Heart left ventricle (tissue), 16 donors: ENCODE data around the gene CANT1. TPM values are rescaled to one million over a fixed set of nuclear protein-coding genes. Genes with fewer than 3 reads are reported as not detected.
A peak's percentile ranks its signal among the peaks of the same experiment; 100 is the strongest.

Source experiments
- ATAC-seq, 4 donors: fragments of 200-7000 bp; cut with Tn5 transposase; one replicate each; pipeline ENCODE4 v1.9.1; 2020 to 2022; ENCODE audit warnings: moderate library complexity in 4 of 4, mild to moderate bottlenecking in 3 of 4, moderate number of reproducible peaks in 1 of 4
- DNase-seq, 5 donors: peaks; one replicate each; pipeline ENCODE4 v3.0.0-alpha.2; 2020
- H3K27ac ChIP-seq, 12 donors: fragments of 200-600 bp; sonication (generic) in 4 of 12; one replicate each; pipeline versions ENCODE4 v1.5.0 to v1.8.0; 2016 to 2022; ENCODE audit warnings: mild to moderate bottlenecking in 2 of 12
- H3K27me3 ChIP-seq, 9 donors: fragments of 200-600 bp; sonication (generic) in 2 of 9; one replicate each; pipeline versions ENCODE4 v1.5.1 to v1.8.0; 2016 to 2022; ENCODE audit warnings: mild to moderate bottlenecking in 3 of 9
- H3K36me3 ChIP-seq, 9 donors: fragments of 200-600 bp; sonication (generic) in 2 of 9; one replicate each; pipeline versions ENCODE4 v1.5.0 to v1.8.0; 2018 to 2022; ENCODE audit warnings: mild to moderate bottlenecking in 2 of 9
- H3K4me1 ChIP-seq, 12 donors: fragments of 200-600 bp; sonication (generic) in 4 of 12; one replicate each; pipeline versions ENCODE4 v1.5.0 to v1.8.0; 2016 to 2022; ENCODE audit warnings: mild to moderate bottlenecking in 3 of 12
- H3K4me3 ChIP-seq, 12 donors: fragments of 200-600 bp; sonication (generic) in 4 of 12; one replicate each; pipeline versions ENCODE4 v1.5.0 to v1.8.0; 2017 to 2022; ENCODE audit warnings: mild to moderate bottlenecking in 9 of 12, moderate library complexity in 4 of 12
- H3K9me3 ChIP-seq, 12 donors: fragments of 200-600 bp; sonication (generic) in 4 of 12; one replicate each; pipeline versions ENCODE4 v1.5.0 to v1.8.0; 2016 to 2022; ENCODE audit warnings: mild to moderate bottlenecking in 1 of 12
- POLR2A ChIP-seq, 2 donors: fragments of 450-650 bp; IDR thresholded peaks; one replicate each; pipeline ENCODE4 v1.6.1; 2017; ENCODE audit warnings: antibody characterized with exemption in 2 of 2, mild to moderate bottlenecking in 2 of 2, moderate library complexity in 2 of 2
- WGBS, 4 donors: extraction: QIAGEN DNeasy Blood & Tissue Kit in 2 of 4; methylation state at CpG; one replicate each; pipeline versions ENCODE4 v1.1.5 to v1.1.7; 2013 to 2018; 5-methylcytosine and 5-hydroxymethylcytosine counted together
- intact Hi-C, 10 donors: fragments of 100-400 bp; cut with DNase I; formaldehyde crosslinking; loops; one replicate each; pipeline versions ENCODE4 v1.11.1 to v1.14.2; 2022
- polyA plus RNA-seq, 2 donors: library from polyadenylated mRNA; stranded (reverse); fragments of 200-250 nt; gene quantifications; one replicate each; pipeline ENCODE4 v1.2.3, GENCODE V29; 2013
- total RNA-seq, 9 donors: library from RNA; depleted of rRNA in 2 of 9; stranded (reverse); fragments of >200 nt in 2 of 9; fragmentation: NEBNext Ultra II Directional in 3 of 9; extraction: Animal tissue kit (Norgen Biotek cat#: 25700) in 3 of 9; gene quantifications; one replicate each; pipeline versions ENCODE4 v1.1.0 to v1.2.4, GENCODE V29; 2016 to 2023
- TF ChIP-seq, protein P1 (sequence below), 12 donors: fragments of 200-600 bp; sonication (generic) in 4 of 12; IDR thresholded peaks; one replicate each; pipeline versions ENCODE4 v1.5.0 to v1.8.0; 2018 to 2022; ENCODE audit warnings: antibody characterized with exemption in 12 of 12, mild to moderate bottlenecking in 5 of 12
- donor health status: ischemic (EF 13 %, LVEDD 7.1; RV severe dilation, severe dysfunction).
- donor health status: healthy with polysubstance abuse.
- donor health status: DM: no; HTN: yes; CAD: no.
- donor health status: DM: no; HTN: no; CAD: no.
- donor health status: ischemic (EF 25% LVEDD 6.9; RV normal size, moderate dysfunction).
- donor health status: ischemic (EF 25% LVEDD 5.7; RV mildly dilated, moderate dysfunction).
- donor health status: healthy.
- donor health status: DM: yes; HTN: yes; CAD: no.
- donor health status: ischemic (EF 35%, LVEDD 5.7; RV mildly dilated, moderate dysfunction).
- donor health status: nonischemic (EF 11% LVEDD 7.7; RV severe dilation, severe dysfunction).
- donor health status: DM: yes; HTN: yes; CAD: no.
- donor health status: PGD.
- donor health status: ischemic (EF 29% LVEDD 5.4; RV normal size, mild dysfunction).
- donor health status: nonischemic (EF 23%, LVEDD 6.1; RV moderate dilation, normal function).

The CANT1 gene
- total and polyA plus RNA-seq, 11 donors, result 5.1 to 46.2 (median 24.1) TPM

DNA sequence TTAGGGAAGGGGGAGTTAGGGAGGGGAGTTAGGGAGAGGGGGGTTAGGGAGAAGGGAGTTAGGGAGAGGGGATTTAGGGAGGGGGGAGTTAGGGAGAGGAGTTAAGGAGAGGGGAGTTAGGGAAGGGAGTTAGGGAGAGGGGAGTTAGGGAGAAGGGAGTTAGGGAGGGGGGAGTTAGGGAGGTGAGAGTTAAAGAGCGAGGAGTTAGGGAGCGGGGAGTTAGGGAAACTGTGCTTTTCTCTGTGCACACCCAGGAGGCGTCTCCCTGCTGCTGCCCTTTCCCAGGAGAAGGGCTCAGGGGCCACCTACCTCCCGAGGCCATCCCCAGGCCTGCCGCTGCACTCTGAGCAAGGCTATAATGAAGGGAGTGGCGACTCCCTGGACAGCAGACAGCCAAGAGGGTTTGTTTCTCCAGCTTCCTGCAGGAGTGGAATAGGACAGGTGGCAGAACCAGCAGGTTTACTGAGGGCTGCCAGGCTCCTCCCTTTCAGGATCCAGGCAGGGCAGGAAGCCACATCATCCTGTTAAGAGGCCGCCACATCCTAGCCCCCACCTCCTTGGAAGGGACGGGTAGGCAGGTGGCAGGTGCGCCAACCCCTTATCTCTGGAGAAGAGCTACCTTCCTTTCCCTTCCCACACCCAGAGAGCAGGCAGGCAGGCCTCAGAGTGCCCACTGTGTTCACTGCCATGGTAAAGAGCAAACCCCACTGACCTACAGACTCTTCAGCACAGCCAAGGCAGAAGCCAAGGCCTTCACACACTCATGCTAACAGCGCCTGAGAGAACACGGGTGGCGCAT is 4.3 kb downstream of the CANT1 start:
- H3K27ac ChIP-seq, result no peak overlapping the region
- H3K4me3 ChIP-seq, result no peak overlapping the region
- H3K9me3 ChIP-seq, result no peaks in the 10 kb centered on the region
- WGBS, 4 donors, result 77 to 87% (median 80%) methylated on average over 12 of the region's 12 CpGs
- H3K4me1 ChIP-seq, result peaks cover 7 to 56% (median 32%) of the 10 kb centered on the region in 12 donors
- DNase-seq, result peak in 1 of 5 donors; percentile 15
- H3K27me3 ChIP-seq, result no peaks in the 10 kb centered on the region
- ATAC-seq, result no peak
- peaks cover 0 to 15% (median 0%) of the 10 kb centered on the region in 9 donors for H3K36me3 ChIP-seq
- intact Hi-C loops, result no loop called here
- TF ChIP-seq POLR2A (IDR thresholded peaks at IDR 0.05), result no peak
- TF ChIP-seq, protein P1, sequence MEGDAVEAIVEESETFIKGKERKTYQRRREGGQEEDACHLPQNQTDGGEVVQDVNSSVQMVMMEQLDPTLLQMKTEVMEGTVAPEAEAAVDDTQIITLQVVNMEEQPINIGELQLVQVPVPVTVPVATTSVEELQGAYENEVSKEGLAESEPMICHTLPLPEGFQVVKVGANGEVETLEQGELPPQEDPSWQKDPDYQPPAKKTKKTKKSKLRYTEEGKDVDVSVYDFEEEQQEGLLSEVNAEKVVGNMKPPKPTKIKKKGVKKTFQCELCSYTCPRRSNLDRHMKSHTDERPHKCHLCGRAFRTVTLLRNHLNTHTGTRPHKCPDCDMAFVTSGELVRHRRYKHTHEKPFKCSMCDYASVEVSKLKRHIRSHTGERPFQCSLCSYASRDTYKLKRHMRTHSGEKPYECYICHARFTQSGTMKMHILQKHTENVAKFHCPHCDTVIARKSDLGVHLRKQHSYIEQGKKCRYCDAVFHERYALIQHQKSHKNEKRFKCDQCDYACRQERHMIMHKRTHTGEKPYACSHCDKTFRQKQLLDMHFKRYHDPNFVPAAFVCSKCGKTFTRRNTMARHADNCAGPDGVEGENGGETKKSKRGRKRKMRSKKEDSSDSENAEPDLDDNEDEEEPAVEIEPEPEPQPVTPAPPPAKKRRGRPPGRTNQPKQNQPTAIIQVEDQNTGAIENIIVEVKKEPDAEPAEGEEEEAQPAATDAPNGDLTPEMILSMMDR (IDR thresholded peaks at IDR 0.05), result no peak

DNA sequence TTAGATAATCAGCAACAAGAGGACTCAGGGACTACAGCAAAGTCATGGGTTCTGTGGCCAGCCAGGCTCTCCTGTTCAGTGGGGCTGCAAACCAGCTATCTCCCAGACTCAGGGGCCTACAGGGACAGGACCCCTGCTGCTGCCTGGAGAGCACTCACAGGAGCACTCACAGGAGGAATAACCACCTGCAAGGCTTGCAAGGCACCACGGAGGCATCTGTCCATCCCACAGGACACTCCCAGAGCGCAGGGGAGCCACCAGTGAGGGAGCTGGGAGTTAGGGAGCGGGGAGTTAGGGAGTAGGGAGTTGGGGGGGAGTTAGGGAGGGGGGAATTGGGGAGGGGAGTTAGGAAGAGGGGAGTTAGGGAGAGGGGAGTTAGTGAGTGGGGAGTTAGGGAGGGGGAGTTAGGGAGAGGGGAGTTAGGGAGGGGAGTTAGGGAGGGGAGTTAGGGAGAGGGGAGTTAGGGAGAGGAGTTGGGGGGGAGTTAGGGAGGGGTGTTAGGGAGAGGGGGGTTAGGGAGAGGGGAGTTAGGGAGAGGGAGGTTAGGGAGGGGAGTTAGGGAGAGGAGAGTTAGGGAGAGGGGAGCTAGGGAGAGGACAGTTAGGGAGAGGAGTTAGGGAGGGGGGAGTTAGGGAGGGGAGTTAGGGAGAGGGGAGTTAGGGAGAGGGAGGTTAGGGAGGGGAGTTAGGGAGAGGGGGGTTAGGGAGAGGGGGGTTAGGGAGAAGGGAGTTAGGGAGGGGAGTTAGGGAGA is 5.7 kb downstream of the CANT1 start:
- no peak for DNase-seq
- no peaks in the 10 kb centered on the region for H3K27me3 ChIP-seq
- H3K36me3 ChIP-seq, result peaks cover 0 to 23% (median 3%) of the 10 kb centered on the region in 9 donors
- WGBS, 4 donors, result 75 to 80% (median 79%) methylated on average over 3 of the region's 3 CpGs
- no peaks in the 10 kb centered on the region for H3K9me3 ChIP-seq
- ATAC-seq, result no peak
- H3K4me1 ChIP-seq, result peaks cover 7 to 56% (median 34%) of the 10 kb centered on the region in 12 donors
- intact Hi-C loops, result no loop called here
- no peak overlapping the region for H3K27ac ChIP-seq
- TF ChIP-seq, protein P1 (IDR thresholded peaks at IDR 0.05), result no peak
- no peak for TF ChIP-seq POLR2A (IDR thresholded peaks at IDR 0.05)
- H3K4me3 ChIP-seq, result no peak overlapping the region

DNA sequence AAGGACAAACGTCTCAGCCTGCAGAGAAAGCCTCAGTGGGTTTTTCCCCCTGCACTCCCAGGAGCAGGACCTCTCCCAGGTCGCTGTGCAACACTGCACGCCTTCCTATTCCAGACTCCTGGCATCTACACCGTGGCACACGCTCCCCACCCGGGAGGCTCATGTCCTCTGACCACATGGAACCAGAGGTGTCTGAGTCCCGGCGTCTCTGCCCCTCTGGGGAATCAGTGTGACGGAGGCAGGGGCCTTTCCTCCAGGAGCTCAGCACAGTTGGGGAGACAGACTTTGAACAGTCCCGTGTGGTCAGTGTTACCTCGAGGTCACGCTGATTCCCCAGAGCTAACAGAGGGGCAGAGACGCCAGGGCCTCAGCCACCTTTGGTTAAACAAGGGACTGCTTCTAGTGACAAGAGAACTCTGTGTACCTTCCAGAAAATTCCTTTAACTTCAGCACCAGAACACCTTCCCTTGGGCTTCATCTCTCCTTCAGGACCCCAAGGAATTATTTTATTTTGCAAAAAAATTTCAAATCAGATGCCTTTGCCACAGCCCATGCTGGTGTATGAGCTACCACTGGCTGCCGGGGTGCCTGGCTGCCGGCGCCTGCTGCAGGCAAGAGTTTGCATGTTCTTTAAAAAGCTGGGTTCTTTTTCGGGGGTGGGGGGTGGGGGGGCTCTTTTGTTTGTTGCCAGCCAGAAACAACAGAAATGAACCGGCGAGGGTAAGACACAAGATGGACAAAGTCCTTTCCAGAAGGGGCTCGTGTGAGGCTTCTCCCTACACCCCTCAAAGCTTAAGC is 6.6 kb downstream of the CANT1 start:
- Histone ChIP-seq H3K36me3 (peaks cover 0 to 23% (median 6%) of the 10 kb centered on the region in 9 donors), H3K4me1 (peaks cover 2 to 56% (median 34%) of the 10 kb centered on the region in 12 donors), H3K9me3 (no peaks in the 10 kb centered on the region), H3K4me3 (no peak overlapping the region), H3K27ac (no peak overlapping the region), H3K27me3 (no peaks in the 10 kb centered on the region)
- DNase-seq (peak in 1 of 5 donors; percentile 14), ATAC-seq (no peak)
- WGBS, 4 donors, result 75 to 81% (median 76%) methylated on average over 19 to 20 of the region's 20 CpGs
- intact Hi-C loops, result no loop called here
- TF ChIP-seq, protein P1 (IDR thresholded peaks at IDR 0.05), result no peak
- no peak for TF ChIP-seq POLR2A (IDR thresholded peaks at IDR 0.05)
